SK-N-SH (cell line): ENCODE measurements around the gene GAS2L1. TPM values are rescaled to one million over a fixed set of nuclear protein-coding genes. Genes with fewer than 3 reads are reported as not detected.
A peak's percentile ranks its signal among the peaks of the same experiment; 100 is the strongest.

ENCODE experiments used
- CTCF ChIA-PET: fragments of 300-600, 350-600 bp; formaldehyde crosslinking; extraction: SDS; loops from one replicate; lab custom pipeline; 2021; lab: Yijun Ruan, JAX
- POLR2A ChIA-PET: fragments of 350-600 bp; sonication (Branson Sonifier 250); formaldehyde crosslinking; extraction: SDS; loops from one replicate; lab custom pipeline; 2020; ENCODE audit warnings: antibody characterized with exemption, inconsistent platforms; lab: Yijun Ruan, JAX
- DNase-seq: peaks from one replicate; pipeline ENCODE4 v3.0.0; 2012
- H2AFZ ChIP-seq: fragments of 200-600 bp; sonication (generic); 2 replicates; pipeline ENCODE4 v1.8.1; 2016; ENCODE audit warnings: antibody characterized with exemption, mild to moderate bottlenecking, low read depth
- H3F3A ChIP-seq: fragments of 200-600 bp; sonication (generic); replicated peaks from 2 replicates; pipeline ENCODE3; 2016; ENCODE audit warnings: antibody characterized with exemption, mild to moderate bottlenecking; ENCODE audit not compliant: insufficient read depth
- H3K27ac ChIP-seq, 2 experiments: fragments of 200-500 bp in 1 of 2; fragments of 200-600 bp in 1 of 2; sonication (Bioruptor generic) in 1 of 2; sonication (generic), shearing (Covaris generic) in 1 of 2; 2 replicates each; pipeline versions ENCODE4 v1.5.1 to v1.6.1; 2014 to 2016; ENCODE audit warnings: low read depth in 2 of 2, inconsistent platforms in 1 of 2, low read length in 1 of 2, mild to moderate bottlenecking in 1 of 2, mixed read lengths in 1 of 2
- H3K27me3 ChIP-seq: fragments of 200-600 bp; sonication (generic), shearing (Covaris generic); 2 replicates; pipeline ENCODE4 v1.6.1; 2016; ENCODE audit warnings: mixed run types; ENCODE audit not compliant: insufficient read depth
- H3K36me3 ChIP-seq, 2 experiments: fragments of 200-500 bp in 1 of 2; fragments of 200-600 bp in 1 of 2; sonication (Bioruptor generic) in 1 of 2; sonication (generic) in 1 of 2; replicated peaks in 1 of 2; 2 replicates each; pipeline versions ENCODE3 to v1.5.1; 2014 to 2016; ENCODE audit warnings: low read length in 1 of 2, mild to moderate bottlenecking in 1 of 2; ENCODE audit not compliant: insufficient read depth in 2 of 2, control insufficient read depth in 1 of 2
- H3K4me1 ChIP-seq, 2 experiments: fragments of 200-500 bp in 1 of 2; fragments of 200-600 bp in 1 of 2; sonication (Bioruptor generic) in 1 of 2; sonication (generic), shearing (Covaris generic) in 1 of 2; 2 replicates each; pipeline versions ENCODE4 v1.5.1 to v1.6.1; 2014 to 2016; ENCODE audit warnings: low read depth in 1 of 2, low read length in 1 of 2, mixed run types in 1 of 2; ENCODE audit not compliant: insufficient read depth in 2 of 2, control insufficient read depth in 1 of 2
- H3K4me2 ChIP-seq: fragments of 200-600 bp; sonication (generic), shearing (Covaris generic); 2 replicates; pipeline ENCODE4 v1.6.1; 2017; ENCODE audit warnings: mixed run types
- H3K4me3 ChIP-seq, 2 experiments: fragments of 200-500 bp in 1 of 2; fragments of 200-600 bp in 1 of 2; sonication (Bioruptor generic) in 1 of 2; sonication (generic), shearing (Covaris generic) in 1 of 2; 2 replicates each; pipeline versions ENCODE4 v1.5.1 to v1.8.1; 2014 to 2016; ENCODE audit warnings: low read depth in 2 of 2, inconsistent platforms in 1 of 2, low read length in 1 of 2, mild to moderate bottlenecking in 1 of 2, mixed read lengths in 1 of 2, moderate library complexity in 1 of 2
- H3K79me2 ChIP-seq: fragments of 200-600 bp; sonication (generic); 2 replicates; pipeline ENCODE4 v1.8.1; 2017; ENCODE audit warnings: mild to moderate bottlenecking; ENCODE audit not compliant: insufficient read depth
- H3K9ac ChIP-seq: fragments of 200-600 bp; sonication (generic); 2 replicates; pipeline ENCODE4 v1.6.1; 2017; ENCODE audit warnings: mixed run types
- H3K9me2 ChIP-seq: fragments of 200-600 bp; sonication (generic); 2 replicates; pipeline ENCODE4 v1.6.1; 2017; ENCODE audit warnings: mixed run types
- H3K9me3 ChIP-seq: fragments of 200-600 bp; sonication (generic); 2 replicates; pipeline ENCODE4 v1.6.1; 2017; ENCODE audit warnings: mixed run types, mild to moderate bottlenecking, moderate library complexity
- H4K20me1 ChIP-seq: fragments of 200-600 bp; sonication (generic); 2 replicates; pipeline ENCODE4 v1.6.1; 2017; ENCODE audit warnings: mild to moderate bottlenecking, mixed run types; ENCODE audit not compliant: insufficient read depth
- EP300 ChIP-seq, 2 experiments: IDR thresholded peaks; 2 replicates each; pipeline versions ENCODE4 v1.4.0 to v1.6.1; 2012; ENCODE audit warnings: borderline replicate concordance in 1 of 2, low read depth in 1 of 2, low read length in 1 of 2
- FOXM1 ChIP-seq: IDR thresholded peaks from 2 replicates; pipeline ENCODE4 v1.4.0; 2012; ENCODE audit warnings: low read depth, mild to moderate bottlenecking
- JUND ChIP-seq: IDR thresholded peaks from 2 replicates; pipeline ENCODE4 v1.4.0; 2012
- MAX ChIP-seq: IDR thresholded peaks from 2 replicates; pipeline ENCODE4 v1.4.0; 2012; ENCODE audit warnings: low read depth
- NRF1 ChIP-seq: IDR thresholded peaks from 2 replicates; pipeline ENCODE4 v1.6.1; 2012; ENCODE audit warnings: low read depth, mild to moderate bottlenecking, low read length
- POLR2AphosphoS5 ChIP-seq: IDR thresholded peaks from 2 replicates; pipeline ENCODE4 v1.6.1; 2012; ENCODE audit warnings: low read depth, low read length
- RCOR1 ChIP-seq: fragments of 150-350 bp; IDR thresholded peaks from 2 replicates; pipeline ENCODE4 v1.6.1; 2017; ENCODE audit warnings: antibody characterized with exemption, low read length
- RXRA ChIP-seq: IDR thresholded peaks from 2 replicates; pipeline ENCODE4 v1.4.0; 2012; ENCODE audit warnings: low read depth, mild to moderate bottlenecking, borderline replicate concordance
- SIN3A ChIP-seq: IDR thresholded peaks from 2 replicates; pipeline ENCODE4 v1.6.1; 2012; ENCODE audit warnings: low read depth, mild to moderate bottlenecking, low read length, moderate library complexity, borderline replicate concordance
- TAF1 ChIP-seq: IDR thresholded peaks from 2 replicates; pipeline ENCODE4 v1.6.1; 2012; ENCODE audit warnings: low read depth, mild to moderate bottlenecking, low read length, moderate library complexity, borderline replicate concordance
- WGBS: methylation state at CpG from one replicate; pipeline ENCODE4 v1.1.6; 2017; ENCODE audit warnings: low lambda C conversion rate; 5-methylcytosine and 5-hydroxymethylcytosine counted together
- polyA plus RNA-seq, 3 experiments: library from polyadenylated mRNA; depleted of rRNA; stranded (reverse); fragments of >200 nt; gene quantifications; 2 replicates each; pipeline ENCODE4 v1.2.3, GENCODE V29; 2012

Gene GAS2L1
- polyA plus RNA-seq, 1 of the 3 experiments (the other 2 are of a cell fraction): 21.8 TPM

DNA sequence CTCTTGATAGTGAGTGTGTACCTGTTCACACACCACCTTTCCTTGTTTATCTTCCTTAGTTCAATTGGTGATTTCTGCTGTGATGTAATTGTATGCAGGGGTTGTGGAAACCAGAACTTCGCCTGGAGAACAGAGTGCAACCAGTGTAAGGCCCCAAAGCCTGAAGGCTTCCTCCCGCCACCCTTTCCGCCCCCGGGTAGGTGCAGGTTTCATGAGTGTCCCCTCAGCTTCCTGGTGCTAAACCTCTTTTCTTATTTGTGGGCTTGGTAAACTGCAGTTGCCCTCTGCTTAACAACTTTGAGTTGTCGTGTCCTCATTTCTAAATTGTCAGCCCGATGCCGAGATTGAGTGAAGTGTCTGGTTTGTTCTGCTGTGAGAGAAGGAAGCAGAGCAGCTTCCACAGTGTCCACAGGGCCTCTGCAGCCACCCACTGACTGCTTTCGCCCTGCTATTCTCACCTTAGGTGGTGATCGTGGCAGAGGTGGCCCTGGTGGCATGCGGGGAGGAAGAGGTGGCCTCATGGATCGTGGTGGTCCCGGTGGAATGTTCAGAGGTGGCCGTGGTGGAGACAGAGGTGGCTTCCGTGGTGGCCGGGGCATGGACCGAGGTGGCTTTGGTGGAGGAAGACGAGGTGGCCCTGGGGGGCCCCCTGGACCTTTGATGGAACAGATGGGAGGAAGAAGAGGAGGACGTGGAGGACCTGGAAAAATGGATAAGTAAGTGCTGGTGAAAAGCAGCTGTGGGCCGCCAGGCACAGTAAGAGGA lies 7.1 kb upstream of the GAS2L1 start:
- peaks cover 56% of the 10 kb centered on the region for H3F3A ChIP-seq
- peaks cover 25% of the 10 kb centered on the region; the same call in 1 of the 2 replicates for H4K20me1 ChIP-seq
- no peaks in the 10 kb centered on the region for H3K9me3 ChIP-seq
- ChIA-PET CTCF (interaction anchor here (1.8 kb wide), 1 partner anchor 14 kb away, joined by 5 read pairs; no protein-coding TSS in a partner anchor), POLR2A (no interaction called here)
- no peaks in the 10 kb centered on the region for H3K9me2 ChIP-seq
- TF ChIP-seq RXRA (no peak), TAF1 (no peak), EP300 (IDR thresholded peaks at IDR 0.05; ENCODE audit: borderline replicate concordance in 1 of 2, low read depth in 1 of 2, low read length in 1 of 2) (no peak), MAX (no peak)
- TF ChIP-seq, all 33 proteins: peak for 0
- Histone ChIP-seq H3K79me2 (0 out of 2 replicates have a peak, but pooled peaks cover 6% of the 10 kb centered on the region), H3K9ac (no peak overlapping the region), H3K4me3 (no peak overlapping the region), H3K27ac (no peak overlapping the region), H3K27me3 (no peaks in the 10 kb centered on the region), H3K4me1 (peaks cover 0 to 16% of the 10 kb centered on the region in 2 experiments; a peak in 1 of 4 replicates), H3K4me2 (no peak overlapping the region), H2AFZ (no peak overlapping the region), H3K36me3 (peaks cover 44 to 60% of the 10 kb centered on the region in 2 experiments)
- 95% methylated on average over 19 of the region's 19 CpGs for WGBS
- no peak for DNase-seq

DNA sequence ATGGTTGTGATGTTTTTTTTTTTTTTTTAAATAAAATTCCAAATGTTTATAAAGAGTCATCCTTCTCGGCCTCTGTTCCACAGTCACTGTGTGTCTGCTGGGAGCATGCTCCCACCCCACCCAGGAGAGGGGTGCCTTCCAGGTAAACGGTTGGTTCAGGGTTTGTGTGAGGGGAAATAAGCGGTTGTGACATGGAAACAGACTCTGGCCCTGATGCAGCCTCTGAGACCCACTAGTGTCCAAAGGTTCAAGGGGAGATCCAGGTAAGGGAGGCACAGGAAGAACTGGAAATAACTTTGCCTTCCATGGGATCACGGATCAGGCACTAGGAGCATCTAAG lies 6.0 kb upstream of the GAS2L1 start:
- Histone ChIP-seq H2AFZ (no peak overlapping the region), H3K9me3 (no peaks in the 10 kb centered on the region), H3K9me2 (no peaks in the 10 kb centered on the region), H3K27me3 (no peaks in the 10 kb centered on the region), H3K27ac (no peak overlapping the region), H3K9ac (no peak overlapping the region), H3K36me3 (peaks cover 32 to 55% of the 10 kb centered on the region in 2 experiments), H3K4me1 (peaks cover 0 to 16% of the 10 kb centered on the region in 2 experiments; a peak in 1 of 4 replicates), H4K20me1 (peaks cover 16% of the 10 kb centered on the region; the same call in 1 of the 2 replicates), H3K79me2 (0 out of 2 replicates have a peak, but pooled peaks cover 5% of the 10 kb centered on the region), H3F3A (peaks cover 50% of the 10 kb centered on the region), H3K4me2 (no peak overlapping the region), H3K4me3 (no peak overlapping the region)
- CTCF ChIA-PET: no interaction called here
- POLR2A ChIA-PET: interaction anchor here (0.7 kb wide), 1 partner anchor 16 kb away, joined by 3 read pairs; no protein-coding TSS in a partner anchor
- no peak for TF ChIP-seq RCOR1
- TF ChIP-seq SIN3A: no peak
- TF ChIP-seq NRF1: no peak
- no peak for DNase-seq
- WGBS: 91% methylated on average over 3 of the region's 4 CpGs

DNA sequence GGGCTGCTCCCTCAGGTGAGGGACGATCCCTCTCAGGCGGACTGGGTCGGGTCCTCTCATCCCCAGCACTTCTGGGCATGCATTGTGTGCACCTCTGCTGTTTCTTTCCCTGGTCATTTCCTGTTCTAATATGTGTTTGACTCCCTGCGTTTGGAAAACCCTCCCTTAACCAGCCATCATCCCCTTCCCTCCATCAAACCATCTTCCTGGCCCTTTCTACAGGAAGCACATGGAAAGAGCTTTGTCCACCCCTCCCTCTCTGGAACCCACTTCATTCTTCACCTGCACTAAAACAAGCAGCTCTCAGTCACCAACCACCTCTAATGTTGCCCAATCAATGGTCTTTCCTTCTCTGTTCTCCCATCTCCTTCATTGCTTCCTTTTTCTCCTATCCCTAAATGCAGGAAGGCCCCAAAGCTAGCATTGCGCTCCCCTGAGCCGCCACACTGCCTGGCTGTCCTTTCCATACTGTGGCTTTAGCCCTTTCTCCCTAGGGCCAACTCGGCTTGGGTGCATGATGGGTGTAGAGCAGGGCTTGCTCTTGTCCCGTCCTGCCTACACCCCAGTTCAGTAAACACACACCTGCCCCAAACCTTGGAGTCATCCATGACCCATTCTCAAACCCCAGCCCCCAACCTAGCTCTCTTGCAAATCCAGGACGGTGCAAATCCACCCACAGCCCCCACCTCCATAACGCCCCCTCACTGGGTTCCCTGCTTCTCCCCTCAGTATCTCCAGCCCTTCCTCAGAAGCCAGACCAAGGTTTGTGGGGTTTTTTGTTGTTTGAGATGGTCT lies 5.4 kb upstream of the GAS2L1 start:
- POLR2A ChIA-PET: interaction anchor here (0.7 kb wide), 1 partner anchor 16 kb away, joined by 3 read pairs; no protein-coding TSS in a partner anchor
- peak; percentile 16 for DNase-seq
- H3K36me3 ChIP-seq: peaks cover 27 to 49% of the 10 kb centered on the region in 2 experiments

More for the DNA sequence above, 5.4 kb upstream of the GAS2L1 start:
- no peaks in the 10 kb centered on the region for H3K27me3 ChIP-seq
- no peak overlapping the region for H3K4me3 ChIP-seq
- no peaks in the 10 kb centered on the region for H3K79me2 ChIP-seq
- no peak overlapping the region for H2AFZ ChIP-seq
- peaks cover 45% of the 10 kb centered on the region for H3F3A ChIP-seq
- H3K9me3 ChIP-seq: no peaks in the 10 kb centered on the region
- TF ChIP-seq POLR2AphosphoS5 (0 out of 2 replicates have a peak, but pooled peaks have one; percentile 15), JUND (peak; percentile 5; the same call in 1 of the 2 replicates), SIN3A (peak; percentile 58; the same call in 1 of the 2 replicates), FOXM1 (no peak)
- TF ChIP-seq, all 33 proteins: peak for 3
- Histone ChIP-seq H4K20me1 (peaks cover 13% of the 10 kb centered on the region; the same call in 1 of the 2 replicates), H3K9ac (no peak overlapping the region), H3K27ac (no peak overlapping the region), H3K4me1 (peaks cover 0 to 19% of the 10 kb centered on the region in 2 experiments; a peak in 1 of 4 replicates), H3K4me2 (no peak overlapping the region), H3K9me2 (no peaks in the 10 kb centered on the region)
- CTCF ChIA-PET: interaction anchor here (0.6 to 4.2 kb wide), 3 partner anchors 13 to 81 kb away, joined by 3 to 24 read pairs (median 4); no protein-coding TSS in a partner anchor
- WGBS: 96% methylated on average over 10 of the region's 10 CpGs
